T-helper 2 cell treated with Interferon-gamma antibody and Interleukin-4, amounts not matched to agents 100 ng/mL and 5 ng/mL, for 36 hours (primary cell): ENCODE results near the gene AKAP9. TPM values are rescaled to one million over a fixed set of nuclear protein-coding genes. Genes with fewer than 3 reads are reported as not detected.

ENCODE experiments used
- total RNA-seq: library from RNA; stranded (reverse); gene quantifications from 2 replicates; pipeline ENCODE4 v1.2.3, GENCODE V29; 2022

AKAP9 gene
- total RNA-seq, 1 donor from 2014 or later = 46.8 TPM

Other genes with a start within 250 kb of the AKAP9 start
- 18.3 and 18.6 TPM in 2 replicates for gene MTERF1, start 60.2 kb upstream of the AKAP9 start, total RNA-seq
- gene CYP51A1, start 193.6 kb downstream of the AKAP9 start, total RNA-seq = 49.6 and 53.4 TPM in 2 replicates
- gene LRRD1, start 238.3 kb downstream of the AKAP9 start, total RNA-seq = 0.11 TPM in 1 of 2 replicates, not detected in the other